GM18951 (cell line): ENCODE data around the gene ETV5.

Experiments used
- POLR2A ChIP-seq: IDR thresholded peaks from 4 replicates; pipeline ENCODE4 v1.6.1; 2011; ENCODE audit warnings: mild to moderate bottlenecking; ENCODE audit not compliant: insufficient read length, insufficient read depth; ENCODE audit errors: extremely low read depth
- in situ Hi-C: fragments of 300-500 bp; cut with MboI; formaldehyde crosslinking; loops from one replicate; pipeline ENCODE4 v1.12.0; 2022; ENCODE audit warnings: low sequenced_read_pairs, mixed read lengths, inconsistent platforms; ENCODE audit not compliant: unreplicated experiment

ETV5 gene

DNA sequence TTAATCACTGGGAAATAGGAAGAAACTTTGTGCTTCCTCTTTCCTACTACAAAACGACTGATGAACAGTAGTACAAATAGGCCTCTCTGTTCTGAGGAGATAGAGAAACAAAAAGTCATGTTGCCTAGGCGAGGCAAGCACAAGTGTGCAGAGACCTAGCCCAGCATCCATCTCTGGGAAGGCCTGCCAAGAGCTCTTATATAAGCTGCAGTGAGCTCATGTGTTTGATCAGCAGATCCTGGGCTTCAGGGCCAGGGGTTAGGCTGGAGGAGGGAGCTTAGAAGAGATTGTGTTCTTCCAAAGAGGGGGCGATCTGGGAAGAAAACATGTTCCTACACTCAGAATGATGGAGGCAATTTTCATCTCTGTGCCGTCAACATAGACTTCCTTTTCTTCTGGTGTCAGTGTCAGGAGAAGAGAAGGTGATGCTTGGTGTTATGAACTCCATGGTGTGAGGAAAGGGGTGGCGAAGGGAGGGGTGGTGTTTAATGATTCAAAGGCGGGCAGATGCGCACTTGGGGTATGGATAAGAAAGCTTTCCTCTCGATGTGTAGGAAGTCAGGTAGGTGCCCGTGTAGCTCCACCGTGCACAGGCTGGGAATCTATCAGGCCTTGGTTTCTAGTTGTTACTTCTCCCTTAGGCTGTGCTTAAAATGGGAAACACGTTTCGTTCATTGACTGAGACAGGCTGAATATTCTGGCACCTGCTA, 29.5 kb upstream of the ETV5 start:
- in situ Hi-C loops: no loop called here
- no peak for TF ChIP-seq POLR2A

DNA sequence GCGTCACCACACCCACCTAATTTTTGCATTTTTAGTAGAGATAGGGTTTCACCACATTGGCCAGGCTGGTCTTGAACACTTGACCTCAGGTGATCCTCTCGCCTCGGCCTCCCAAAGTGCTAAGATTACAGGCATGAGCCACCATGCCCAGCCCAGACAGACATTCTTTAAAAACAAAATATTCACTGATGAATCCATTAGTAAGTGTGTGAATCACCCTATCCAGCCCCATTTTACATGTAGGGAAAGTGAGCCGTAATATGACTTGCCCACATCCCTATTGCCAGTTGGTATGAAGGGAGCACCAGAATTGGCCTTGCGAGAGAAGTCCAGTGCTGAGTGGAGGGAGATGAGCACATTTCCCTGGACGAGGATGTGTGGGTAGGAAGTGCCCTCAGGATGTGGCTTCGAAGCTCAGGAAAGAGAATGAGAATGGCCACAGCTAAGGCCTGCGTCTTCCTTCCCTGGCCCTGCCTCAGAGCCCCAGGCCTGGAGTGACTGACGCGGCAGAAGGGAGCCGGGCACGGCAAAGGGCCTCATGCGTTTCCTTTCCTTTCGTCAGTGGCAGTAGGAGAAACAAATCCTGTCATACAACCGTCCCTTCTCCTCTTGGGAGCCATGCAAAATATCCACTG, 28.3 kb upstream of the ETV5 start:
- in situ Hi-C loops: no loop called here
- no peak for TF ChIP-seq POLR2A

DNA sequence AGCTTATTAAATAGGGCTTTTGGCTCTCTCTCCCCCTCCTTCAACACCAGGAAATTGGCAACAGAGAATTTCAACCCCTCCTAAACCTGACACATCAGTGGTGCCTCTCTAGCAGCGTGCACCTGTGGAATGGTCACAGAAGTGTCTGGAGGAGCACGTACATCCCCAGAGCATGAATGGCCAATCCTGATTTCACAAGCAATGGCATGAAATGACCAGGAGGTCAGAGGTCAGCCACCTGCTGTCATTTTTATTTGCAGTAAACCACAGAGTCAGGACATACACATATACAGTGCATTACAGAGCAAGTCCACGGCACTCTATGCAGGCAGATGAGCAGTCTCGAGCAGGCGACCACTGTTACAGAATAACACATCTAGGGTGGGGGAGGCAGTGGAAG, 25.1 kb upstream of the ETV5 start:
- in situ Hi-C loops: no loop called here

DNA sequence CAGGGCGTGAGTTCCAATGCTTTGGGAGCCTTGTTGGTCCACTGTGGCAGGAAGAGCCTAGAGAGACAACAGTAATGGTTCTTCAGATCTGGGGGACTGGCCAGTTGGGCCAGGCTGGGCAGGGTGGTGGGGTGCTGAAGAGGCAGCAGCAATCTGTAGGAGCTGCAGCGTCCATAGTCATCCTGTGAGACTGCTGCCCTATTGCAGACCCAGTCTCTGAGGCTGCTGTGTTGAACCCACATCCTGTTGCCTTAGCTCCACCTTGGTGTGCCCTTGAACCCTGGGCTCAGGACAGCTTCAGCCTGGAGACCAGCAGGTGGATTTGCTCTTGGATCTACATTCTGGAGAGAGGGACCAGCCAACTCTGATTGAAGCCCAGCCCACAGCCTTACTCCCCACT, 23.6 kb upstream of the ETV5 start:
- in situ Hi-C loops: no loop called here
- no peak for TF ChIP-seq POLR2A

More for the DNA sequence above, 25.1 kb upstream of the ETV5 start:
- no peak for TF ChIP-seq POLR2A

DNA sequence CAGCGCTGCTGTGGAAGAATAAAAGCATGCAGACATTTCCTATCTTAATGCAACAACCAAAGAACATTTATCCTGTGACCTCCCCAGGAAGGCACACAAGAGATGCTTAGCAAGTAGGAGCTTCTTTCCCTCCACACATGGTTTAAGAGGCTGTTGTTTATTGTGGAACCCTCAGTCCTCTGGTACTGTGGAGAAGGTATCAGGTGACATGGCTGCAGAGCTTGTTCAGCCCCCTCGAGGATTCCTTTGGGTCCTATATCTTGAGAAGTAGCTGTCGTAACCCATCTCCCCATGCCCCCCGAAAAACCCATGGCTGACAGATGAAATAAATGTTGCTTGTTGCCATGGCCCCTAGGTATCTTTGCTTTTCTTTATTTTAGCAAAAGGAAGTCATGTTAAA, 20.3 kb upstream of the ETV5 start:
- no peak for TF ChIP-seq POLR2A
- in situ Hi-C loops: no loop called here

DNA sequence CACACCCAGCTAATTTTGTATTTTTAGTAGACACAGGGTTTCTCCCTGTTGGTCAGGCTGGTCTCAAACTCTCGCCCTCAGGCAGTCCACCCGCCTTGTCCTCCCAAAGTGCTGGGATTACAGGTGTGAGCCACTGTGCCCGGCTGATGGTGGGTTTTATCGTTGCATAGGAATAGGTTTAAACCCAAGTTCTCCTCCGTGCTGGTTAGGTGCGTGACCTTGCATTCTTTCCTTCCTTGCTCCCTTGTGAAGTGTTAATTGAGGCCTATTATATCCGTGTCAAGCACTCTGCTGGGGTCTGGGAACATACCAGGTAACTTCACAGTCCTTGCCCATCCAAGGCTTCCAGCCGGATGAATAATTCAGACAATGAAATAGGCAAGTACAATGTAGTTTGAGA, 19.3 kb upstream of the ETV5 start:
- TF ChIP-seq POLR2A: no peak
- in situ Hi-C loops: no loop called here

DNA sequence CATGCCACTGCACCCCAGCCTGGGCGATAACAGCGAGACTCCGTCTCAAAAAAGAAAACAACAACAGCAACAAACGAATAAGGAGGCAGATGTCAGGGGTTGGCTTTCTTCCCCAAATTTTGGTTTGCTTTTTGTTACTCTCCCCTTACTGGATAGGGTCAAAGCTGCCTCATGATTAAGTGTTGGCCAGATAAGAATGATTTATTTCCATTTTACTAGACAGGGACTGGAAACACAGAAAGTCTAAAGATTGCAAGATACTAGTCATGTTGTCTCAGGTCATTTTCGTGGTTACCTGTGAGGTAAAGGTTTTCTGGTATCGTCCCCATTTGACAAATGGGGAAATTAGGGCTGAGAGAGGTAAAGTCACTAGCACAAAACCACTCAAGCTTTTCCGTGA, 18.6 kb upstream of the ETV5 start:
- in situ Hi-C loops: no loop called here
- no peak for TF ChIP-seq POLR2A

DNA sequence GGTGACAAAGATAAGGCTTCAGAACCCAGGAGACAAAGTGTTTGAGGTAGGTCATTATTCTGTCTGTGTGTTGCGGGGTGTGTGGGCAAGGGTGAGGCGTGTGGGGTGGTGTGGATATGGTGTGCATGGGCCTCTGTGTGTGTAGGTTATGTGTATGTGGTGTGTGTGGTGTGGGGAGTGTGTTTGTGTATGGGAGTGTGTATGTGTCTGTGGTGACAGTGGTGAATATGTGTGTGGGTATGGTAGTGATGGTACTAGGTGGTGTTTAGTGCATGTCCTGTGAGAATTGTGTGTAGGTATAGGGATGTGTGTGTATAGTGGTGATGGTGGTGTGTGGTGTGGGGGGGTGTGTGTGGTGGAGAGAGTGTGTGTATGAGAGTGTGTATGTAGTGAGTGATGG, 16.2 kb upstream of the ETV5 start:
- in situ Hi-C loops: no loop called here
- TF ChIP-seq POLR2A: no peak

DNA sequence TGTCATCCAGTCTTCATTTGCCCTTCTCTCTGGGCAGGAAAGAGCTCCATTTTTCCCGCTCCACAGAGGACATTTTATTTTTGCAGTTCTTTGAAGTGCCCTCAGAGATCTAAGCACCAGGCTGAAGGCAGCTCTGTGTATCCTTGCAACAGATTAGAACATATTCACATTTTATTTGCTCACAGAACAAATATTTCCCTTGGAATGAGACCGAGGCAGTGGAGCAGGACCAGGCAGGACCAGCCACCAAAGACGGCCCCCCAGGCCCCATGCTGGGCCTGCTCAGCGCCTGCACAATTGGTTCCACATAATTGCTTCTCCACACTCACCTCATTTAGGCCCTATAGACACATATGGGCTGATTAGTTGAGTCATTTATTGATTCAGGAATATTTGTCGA, 15.7 kb upstream of the ETV5 start:
- TF ChIP-seq POLR2A: no peak
- in situ Hi-C loops: no loop called here

DNA sequence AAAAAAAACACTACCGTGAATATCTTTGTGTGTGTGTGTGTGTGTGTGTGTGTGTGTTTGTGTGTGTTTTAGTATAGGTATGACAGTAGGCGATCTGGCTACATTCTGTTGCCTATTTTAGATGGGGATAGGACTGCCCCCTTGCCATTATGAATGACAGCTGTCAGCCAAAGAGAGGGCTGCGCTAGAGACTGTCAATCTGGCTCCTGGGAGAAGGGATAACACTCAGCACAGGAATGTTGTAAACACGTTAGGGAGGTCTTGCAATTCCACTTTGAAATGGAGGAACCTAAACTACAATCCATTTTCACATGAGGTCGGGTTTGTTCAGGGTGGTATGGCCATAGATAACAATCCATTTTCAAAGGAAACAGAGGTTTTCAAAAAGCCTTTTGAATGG, 14.1 kb upstream of the ETV5 start:
- TF ChIP-seq POLR2A: no peak
- in situ Hi-C loops: no loop called here

DNA sequence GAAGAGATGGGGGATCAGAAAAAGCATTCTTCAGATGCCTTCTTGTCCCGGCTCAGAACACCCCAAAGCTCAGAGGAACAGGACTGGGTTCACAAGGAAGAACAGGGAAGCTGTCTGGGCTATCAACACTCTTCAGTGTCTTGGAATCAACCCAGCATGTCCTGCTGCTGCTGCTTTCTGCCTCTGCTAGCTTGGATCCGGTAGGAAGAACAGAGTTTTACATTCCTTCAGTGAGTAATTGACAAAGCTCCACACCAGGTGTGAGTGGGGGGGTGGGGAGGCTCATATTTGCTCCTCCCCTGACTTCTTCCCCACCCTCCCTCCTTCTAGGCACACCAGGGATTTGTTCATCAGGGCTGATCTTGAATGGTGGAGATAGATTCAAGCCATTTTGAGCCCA, 13.1 kb upstream of the ETV5 start:
- no peak for TF ChIP-seq POLR2A
- in situ Hi-C loops: no loop called here

DNA sequence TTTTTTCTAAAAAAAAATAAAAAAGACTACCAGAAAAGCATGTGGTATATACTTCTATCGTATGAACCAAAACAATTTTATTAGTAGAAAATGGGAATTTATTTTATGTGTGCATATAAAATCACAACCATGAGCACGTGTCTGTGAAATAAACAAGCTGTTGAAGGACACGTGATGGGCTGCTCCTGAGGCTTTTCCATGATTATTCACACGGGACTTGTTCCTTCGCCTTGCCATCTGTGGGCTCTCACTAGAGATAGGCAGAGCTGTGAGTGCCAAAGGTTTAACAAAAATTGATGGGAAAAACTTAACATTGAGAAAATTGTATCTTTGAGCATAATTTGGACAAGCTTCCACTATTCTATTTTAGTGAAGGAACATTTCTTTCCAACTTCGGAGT, 12.4 kb upstream of the ETV5 start:
- no peak for TF ChIP-seq POLR2A
- in situ Hi-C loops: no loop called here

DNA sequence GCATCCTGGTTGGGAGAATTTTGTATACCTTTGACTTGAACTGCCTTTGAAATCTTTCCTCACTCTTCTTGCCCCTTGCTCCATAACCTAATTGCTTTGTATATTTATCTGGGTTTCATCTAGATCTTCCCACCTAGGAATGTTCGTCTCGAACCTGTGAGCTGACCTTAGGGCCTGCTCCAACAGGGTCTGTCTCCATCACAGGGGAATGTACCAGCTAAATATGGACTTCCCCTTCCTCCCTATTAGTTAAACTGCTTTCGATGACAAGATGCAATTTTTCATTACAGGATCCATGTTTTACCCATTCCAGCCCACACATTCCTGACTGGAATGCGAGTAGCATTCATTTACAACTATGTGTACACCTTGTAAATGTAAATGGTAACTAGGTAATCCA, 10.6 kb upstream of the ETV5 start:
- in situ Hi-C loops: no loop called here

DNA sequence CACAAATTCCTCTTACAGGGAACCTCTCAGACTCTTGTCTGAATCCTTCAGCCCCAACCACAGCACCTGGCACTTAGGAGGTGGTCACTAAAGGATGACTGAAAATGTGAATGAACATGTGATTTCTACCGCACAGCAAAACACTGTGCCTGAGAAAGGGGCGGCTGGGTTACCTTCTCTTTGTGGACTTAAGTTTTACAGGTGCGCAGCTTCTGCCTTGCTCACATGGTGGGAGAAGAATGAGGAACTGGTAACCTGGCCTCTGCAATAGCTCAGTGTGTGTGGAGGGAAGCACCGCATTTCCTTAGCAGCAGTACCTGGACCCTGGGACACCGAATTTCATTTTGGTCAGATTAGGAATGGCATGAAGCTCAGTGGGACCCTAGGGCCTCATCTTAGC, 9.8 kb upstream of the ETV5 start:
- no peak for TF ChIP-seq POLR2A
- in situ Hi-C loops: no loop called here

More for the DNA sequence above, 10.6 kb upstream of the ETV5 start:
- no peak for TF ChIP-seq POLR2A
